Stimulated activated CD4-positive, alpha-beta T cell treated with anti-CD3 and anti-CD28 coated beads, Interleukin-4, amount 100 ng/mL, for 24 hours (primary cell): ENCODE data around the gene NPAT.
A peak's percentile ranks its signal among the peaks of the same experiment; 100 is the strongest.
"Not testable (repeated sequence)": the region's sequence is repeated elsewhere in the genome, so short reads cannot be mapped to it uniquely, and the experiment has no call there.

Experiments
- DNase-seq: peaks from one replicate; pipeline ENCODE4 v3.0.0-alpha.2; 2020

NPAT gene

DNA sequence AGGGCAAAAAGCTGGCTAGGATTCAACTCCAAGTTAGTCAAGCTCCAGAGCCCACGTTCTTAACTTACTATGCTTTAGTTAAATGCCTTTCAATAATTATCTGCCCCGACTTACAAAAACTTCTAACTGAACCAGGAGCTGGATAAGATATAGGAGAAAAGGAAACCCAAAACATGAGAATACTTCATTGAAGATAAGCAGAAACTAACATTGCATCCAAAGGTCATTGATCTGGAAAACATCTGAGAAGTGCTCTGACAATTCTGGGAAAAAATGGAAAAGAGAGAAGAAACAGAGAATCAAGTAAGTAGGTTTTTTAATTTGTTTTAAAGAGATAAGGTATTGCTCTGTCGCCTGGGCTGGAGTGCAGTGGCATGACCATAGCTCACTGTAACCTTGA is 73.9 kb downstream of the NPAT start:
- no peak for DNase-seq

DNA sequence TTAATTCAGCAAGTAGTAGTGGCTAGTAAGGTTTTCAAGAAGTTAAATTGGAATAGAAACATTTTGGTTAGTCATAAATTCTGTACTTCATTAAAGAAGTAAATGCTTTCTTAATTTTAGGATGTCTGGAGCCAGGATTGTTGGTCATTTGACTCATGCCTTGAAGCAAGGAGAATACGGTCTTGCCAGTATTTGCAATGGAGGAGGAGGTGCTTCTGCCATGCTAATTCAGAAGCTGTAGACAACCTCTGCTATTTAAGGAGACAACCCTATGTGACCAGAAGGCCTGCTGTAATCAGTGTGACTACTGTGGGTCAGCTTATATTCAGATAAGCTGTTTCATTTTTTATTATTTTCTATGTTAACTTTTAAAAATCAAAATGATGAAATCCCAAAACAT is 75.3 kb downstream of the NPAT start:
- no peak for DNase-seq

DNA sequence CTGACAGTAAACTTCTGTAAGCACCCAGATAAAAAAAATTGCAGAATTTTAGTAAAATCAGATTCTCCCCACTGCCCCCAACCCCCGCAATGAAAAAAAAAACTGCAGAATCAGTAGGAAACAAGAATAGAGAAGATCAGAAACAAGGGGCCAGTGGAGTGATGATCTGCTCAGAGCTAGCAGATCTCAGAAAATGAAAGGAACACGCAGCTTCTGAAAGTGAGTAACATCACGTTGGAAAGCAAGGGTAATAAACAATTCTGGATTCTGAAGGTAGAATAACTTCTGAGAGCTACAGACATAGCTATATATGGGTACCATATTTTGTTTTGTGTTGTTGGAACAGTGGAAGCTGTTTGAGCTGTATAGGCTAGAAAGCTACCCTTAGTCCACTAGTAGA is 77.8 kb downstream of the NPAT start:
- DNase-seq = no peak

DNA sequence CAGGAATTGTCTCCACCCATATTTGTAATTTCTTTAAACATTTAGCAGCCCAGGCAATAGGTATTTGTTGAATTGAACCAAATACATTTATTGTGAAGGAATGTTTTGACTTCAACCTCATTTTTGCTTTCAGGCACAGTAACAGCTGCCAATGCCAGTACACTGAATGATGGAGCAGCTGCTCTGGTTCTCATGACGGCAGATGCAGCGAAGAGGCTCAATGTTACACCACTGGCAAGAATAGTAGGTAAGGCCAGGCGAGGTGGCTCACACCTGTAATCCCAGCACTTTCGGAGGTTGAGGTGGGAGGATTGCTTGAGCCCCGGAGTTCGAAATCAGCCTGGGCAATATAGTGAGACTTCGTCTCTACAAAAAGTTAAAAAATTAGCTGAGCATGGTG is 80.1 kb downstream of the NPAT start:
- no peak for DNase-seq

DNA sequence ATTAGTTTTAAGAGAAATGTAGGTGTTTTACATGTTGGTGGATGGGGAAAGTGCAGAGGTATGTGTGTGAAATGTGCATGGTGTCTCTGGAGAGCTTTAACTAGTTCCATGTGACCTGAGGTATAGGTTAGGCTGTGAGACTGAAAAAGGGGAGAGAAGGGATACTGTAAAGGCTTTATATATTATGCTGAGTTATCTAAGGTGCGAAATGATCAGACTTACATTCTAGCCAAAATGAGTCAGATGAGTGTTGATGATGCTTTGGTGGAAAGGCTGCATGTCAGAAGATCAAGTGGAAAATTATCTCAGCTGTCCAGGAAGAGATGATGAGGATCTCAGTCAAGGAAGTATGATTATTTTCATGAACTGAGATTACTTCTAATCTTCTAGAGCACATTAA is 85.2 kb downstream of the NPAT start:
- no peak for DNase-seq

DNA sequence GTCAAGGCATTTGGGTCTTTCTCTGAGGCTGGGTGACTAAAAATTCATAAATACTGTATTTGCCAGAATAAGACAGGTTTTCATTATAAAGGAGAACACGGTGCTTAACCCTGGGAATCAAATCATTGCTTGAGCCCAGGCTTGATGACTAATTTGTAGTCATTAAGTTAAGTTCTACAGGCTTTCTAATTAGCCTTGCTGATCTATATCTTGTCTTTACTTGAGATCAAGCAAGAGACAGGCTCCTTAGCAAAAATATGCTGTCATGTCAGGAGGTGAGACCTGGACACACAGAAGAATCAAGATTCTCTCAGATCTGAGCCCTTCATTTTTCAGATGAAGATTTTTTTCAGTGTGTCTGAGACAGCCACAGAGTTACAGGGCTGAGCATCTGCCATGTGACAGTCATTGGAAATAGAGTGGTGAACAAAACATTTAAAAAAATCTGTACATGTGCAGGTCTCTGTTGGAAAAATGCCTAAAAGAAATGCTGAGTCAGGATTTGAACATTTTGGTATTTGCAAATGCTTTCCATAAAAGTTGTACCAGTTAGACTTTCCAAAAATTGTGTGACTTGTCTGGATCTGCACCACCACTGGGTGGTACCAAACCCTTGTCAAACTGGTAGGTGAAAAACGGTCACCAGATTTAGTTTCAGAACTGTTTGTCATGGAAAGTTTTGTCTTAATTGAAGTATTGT is 86.4 kb downstream of the NPAT start:
- DNase-seq = peak; percentile 40

DNA sequence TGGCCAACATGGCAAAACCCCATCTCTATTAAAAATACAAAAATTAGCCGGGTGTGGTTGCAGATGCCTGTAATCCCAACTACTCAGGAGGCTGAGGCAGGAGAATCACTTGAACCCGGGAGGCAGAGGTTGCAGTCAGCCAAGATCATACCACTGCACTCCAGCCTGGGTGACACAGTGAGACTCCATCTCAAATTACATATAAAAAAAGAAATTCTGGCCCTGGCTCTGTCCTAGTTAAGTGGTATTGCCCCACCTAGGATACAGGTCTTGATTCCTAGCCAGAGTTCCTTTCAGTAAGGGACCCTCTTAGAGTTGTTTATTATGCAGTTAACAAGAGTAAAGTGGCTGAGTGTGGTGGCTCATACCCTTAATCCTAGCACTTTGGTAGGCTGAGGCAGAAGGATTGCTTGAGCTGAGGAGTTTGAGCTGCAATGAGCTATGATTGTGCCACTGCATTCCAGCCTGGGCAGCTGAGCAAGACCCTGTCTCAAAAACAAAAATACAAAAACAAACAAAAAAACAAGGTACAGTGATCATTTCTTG is 89.4 kb downstream of the NPAT start:
- not testable (repeated sequence) for DNase-seq

DNA sequence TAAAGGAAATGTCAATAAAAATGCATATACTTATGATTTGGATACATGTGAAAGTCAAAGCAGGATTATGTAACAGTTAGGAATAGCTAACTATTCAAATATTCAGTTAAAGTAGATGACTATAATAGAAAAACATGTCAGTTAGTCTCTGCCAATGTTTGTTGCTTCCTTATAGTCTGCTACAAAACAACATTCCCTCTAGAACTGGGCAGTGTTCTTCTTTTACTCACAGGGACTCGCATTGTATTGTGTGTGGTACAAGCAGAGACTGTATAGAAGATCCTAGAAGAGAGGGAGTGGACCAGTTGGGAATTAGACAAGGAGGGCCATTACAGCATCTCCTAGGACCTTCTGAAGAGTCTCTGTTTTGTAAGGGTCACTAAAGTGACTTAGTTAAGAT is 90.4 kb downstream of the NPAT start:
- no peak for DNase-seq

DNA sequence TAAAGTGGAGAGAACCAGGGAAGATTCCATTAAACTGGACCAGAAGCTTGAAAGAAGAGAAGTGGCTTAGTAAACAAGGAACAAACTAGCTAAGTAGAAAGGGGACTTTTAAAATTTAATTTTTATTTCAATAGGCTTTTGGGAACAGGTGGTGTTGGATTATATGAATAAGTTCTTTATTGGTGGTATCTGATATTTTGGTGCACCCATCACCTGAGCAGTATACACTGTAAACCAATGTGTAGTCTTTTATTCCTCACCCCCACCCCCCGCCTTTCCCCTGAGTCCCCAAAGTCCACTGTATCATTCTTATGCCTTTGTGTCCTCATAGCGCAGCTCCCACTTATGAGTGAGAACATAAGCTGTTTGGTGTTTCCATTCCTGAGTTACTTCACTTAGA is 93.7 kb downstream of the NPAT start:
- DNase-seq = no peak

DNA sequence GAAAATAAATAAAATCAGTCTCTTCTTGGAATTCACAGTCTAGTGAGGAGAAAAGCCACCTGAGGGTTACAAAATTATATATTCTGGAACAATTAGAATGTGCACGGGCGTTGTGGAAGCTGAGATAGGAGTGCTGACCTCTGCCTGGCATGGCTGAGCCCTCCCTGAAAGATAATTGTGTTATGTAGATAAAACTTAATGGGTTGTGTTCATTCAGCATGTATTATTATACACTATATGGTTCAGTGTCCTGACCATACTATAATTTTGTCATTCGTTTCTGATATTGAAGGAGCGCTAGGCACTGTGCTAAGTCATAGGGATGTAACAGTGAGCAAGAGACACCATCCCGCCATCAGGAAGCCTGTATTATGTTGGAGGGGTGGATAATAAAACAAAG is 97.3 kb downstream of the NPAT start:
- DNase-seq = no peak

DNA sequence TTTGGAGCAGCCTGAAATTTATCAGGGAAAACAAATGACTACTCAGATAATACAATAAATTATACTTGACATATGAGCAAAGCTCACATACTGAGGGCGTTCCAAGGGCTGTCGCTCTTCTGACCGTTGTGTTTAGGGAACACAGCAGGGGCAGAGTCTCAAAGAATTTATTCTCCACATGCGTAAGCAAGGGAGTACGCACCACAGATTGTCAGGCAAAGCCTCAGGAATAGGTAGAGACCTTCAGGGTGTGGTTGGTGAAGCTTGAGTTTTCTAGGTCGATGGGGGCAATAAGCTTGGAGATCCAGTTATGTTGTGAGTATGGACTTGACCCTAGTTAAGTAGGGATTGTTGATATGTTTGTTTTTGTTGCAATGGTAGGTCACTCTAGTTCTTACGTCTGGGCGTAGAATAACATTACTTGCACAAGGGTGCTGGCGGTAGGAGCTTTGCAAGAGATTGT is 100.2 kb downstream of the NPAT start:
- DNase-seq = no peak

DNA sequence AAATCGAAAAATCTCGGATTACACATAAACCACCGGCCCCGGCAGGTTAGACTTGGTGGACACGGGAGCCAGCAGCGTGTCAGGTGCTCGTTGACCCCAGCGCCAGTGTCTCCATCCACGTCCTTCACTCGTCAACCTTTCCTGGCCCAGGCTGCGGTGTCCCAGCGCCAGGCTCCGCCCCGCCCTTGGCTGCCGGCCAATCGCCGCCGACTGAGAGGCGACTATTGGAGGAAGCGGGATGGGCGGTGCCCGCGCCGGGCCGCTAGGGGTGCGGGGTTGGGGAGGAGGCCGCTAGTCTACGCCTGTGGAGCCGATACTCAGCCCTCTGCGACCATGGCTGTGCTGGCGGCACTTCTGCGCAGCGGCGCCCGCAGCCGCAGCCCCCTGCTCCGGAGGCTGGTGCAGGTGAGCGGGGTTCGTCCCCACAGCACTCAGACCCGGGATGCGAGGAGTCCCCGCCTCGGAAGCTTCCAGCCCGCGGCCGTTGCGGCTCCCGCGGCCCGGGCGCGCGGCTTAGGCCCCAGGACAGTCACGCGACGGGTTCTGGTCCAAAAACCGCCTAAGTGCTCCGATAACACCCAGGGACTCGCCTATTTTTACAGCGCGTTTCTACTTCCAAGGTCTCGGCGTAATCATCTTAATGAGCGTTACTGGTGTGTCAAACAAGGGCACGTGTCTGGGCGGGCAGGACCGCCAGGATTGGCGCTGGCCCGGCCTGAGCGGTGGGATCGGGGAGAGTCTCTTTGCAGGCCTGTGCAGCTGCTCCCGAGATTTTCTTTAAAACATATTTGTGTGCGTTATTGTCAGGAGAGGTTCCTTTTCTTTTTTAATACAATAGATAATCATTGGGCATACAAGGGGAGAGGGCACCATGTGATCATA is 100.9 kb downstream of the NPAT start, which contains the start of gene ACAT1:
Gene ACAT1, plus strand, starts transcription at position 294 of the 882 bp plus-strand sequence. Its CDS starts 40 bp downstream, at position 334.
- DNase-seq = peak; percentile 97

DNA sequence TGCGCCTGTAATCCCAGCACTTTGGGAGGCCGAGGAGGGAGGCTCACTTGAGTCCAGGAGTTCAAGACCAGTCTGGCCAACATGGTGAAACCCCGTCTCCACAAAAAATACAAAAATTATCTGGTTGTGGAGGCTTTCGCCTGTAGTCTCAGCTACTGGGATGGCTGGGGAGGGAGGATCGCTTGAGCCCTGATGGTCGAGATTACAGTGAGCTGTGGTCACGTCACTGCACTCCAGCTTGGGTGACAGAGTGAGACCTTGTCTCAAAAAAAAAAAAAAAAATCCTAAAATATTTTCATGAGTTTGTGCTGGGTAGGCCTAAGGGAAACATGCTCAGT is 101.5 kb downstream of the NPAT start:
- DNase-seq = not testable (repeated sequence)

DNA sequence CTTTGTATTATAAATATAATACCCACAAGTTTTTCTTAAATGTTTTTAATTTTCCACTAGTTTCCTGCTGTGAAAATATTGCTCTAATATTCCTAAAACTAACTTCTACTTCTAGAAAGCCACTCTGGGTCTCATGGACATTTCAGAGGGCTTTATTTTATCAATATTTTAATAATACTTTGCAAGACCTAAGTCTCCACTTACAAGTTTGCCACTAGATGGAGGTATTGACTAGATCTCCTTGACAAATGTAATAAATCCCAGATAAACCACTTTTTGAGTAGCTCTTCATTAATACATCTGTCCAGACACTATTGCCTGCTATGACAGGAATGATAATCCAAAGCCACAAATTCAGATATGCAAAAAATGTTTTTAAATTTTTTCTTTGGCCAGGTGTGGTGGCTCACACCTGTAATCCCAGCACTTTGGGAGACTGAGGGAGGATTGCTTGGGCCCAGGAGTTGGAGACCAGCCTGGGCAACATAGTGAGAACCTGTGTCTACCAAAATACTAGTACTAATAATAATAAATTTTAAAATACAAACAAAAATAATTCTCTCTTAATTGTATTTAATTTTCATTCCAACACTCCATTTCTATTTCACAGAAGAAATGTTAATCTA is 104.6 kb downstream of the NPAT start:
- no peak for DNase-seq

DNA sequence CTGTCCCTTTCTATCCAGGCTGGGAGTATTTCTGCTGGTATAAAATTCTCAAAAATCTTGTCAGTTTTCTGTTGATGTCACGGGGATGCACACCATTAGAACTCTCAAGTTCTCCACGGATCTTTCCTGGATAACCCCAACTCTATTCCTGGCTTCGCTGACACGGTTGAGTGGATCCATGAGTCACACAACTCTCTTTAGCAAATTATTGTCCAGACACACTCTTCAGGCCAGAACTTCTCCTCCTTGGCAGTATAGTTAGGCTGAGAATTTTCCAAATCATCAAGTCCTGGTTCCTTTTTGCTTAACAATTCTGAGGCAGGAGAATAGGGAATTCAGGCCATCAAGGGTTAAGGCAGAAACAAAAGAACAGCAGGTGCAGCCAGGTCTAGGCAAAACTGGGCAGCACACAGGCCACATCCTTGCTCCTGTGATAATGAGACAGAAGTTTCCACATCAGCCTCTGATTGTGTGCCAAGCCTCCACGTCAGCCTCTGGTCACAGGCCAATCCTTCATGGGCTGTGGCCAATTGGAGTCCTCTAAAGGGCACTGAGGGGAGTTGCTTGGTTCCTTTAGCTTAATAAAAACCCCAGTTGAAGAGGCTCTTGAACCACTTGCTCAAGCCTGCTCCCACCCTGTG is 106.8 kb downstream of the NPAT start:
- no peak for DNase-seq

DNA sequence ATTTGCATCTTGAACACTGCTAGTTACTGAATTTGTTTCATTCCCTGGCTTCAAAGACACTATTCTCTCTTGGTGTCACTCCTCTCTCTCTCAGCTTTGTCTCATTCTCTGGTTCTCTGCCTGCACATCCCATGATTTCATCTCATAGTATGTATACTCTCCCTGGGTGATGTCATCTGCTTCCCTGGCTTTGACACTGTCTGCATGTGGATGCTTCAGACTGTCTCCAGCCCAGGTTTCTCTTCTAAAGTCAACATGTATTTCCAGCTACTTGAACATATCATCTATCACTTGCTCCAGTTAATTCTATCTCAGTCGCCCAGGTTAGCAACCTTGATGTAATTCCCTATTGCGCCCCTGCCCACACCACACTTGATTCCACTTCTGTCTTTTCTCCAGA is 110.4 kb downstream of the NPAT start:
- no peak for DNase-seq

DNA sequence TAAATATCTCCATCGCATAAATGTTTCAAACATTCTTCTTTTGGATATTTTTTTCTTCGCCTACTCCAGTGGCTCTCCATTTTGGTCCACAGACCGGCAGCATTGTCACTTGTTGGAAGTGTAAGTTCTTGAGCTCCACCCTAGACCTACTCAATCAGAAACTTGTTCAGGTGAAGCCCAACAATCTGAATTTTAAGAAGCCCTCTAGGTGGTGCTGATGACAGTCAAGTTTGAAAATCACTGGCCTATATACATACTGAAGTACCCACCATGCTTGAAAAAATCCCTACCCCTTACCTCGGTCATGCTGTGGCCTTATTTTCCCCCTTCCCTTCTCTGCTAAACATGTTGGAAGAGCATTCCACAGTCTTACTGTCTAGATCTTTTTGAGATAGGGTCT is 111.3 kb downstream of the NPAT start:
- DNase-seq = no peak
